ENCODE data around the gene SYMPK. TPM values are rescaled to one million over a fixed set of nuclear protein-coding genes. Genes with fewer than 3 reads are reported as not detected.

The SYMPK gene
- total RNA-seq, 1 experiment from 2014 or later = 86.2 TPM

DNA sequence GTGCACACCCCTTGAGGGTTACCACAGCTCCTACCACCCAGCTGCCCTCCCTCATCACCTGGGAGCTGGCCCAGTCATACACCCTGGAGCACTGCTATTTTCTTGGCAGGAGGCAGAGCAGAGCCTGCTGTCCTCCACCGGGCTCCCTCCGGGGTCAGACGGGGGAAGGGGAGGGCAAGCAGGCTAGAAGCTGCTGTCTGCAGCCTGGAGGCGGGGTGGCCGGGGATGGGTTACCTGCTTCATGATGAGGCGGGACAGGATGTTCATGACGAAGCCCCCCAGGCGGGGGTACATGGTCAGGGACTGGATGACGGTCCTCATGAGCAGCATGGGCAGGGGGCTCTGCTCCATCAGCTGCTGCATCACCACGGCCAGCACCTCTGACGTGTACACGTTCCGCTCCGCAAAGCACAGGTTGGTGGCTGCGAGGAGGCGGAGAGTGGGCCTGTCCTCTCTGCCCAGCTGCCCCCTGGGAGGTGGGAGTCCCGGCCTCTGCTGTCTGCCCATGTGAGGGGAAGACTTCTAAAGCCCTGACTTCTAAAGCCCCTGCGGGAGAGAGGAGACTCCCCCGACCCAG lies 45.1 kb downstream of the SYMPK start:
- ChIA-PET CTCF (interaction anchor here (0.6 to 2.1 kb wide), 13 partner anchors 8 to 777 kb away, joined by 3 to 12 read pairs (median 5); no protein-coding TSS in a partner anchor), POLR2A (interaction anchor here (1.2 to 1.8 kb wide), 2 partner anchors 48 to 50 kb away, joined by 3 to 7 read pairs; partner anchors contain the start of gene SIX5)
- no TSS peak for BruUV-seq (replicated peaks)
- no peaks in the 10 kb centered on the region for H3K9me3 Mint-ChIP-seq (ENCODE audit: unreplicated experiment)
- H3K4me1 Mint-ChIP-seq (ENCODE audit: insufficient read depth, unreplicated experiment) = no peaks in the 10 kb centered on the region
- peaks cover 42% of the 10 kb centered on the region for H3K36me3 Mint-ChIP-seq (ENCODE audit: insufficient read depth, unreplicated experiment)
- H3K4me3 Mint-ChIP-seq (ENCODE audit: unreplicated experiment) = no peak overlapping the region
- TF ChIP-seq, protein P1, sequence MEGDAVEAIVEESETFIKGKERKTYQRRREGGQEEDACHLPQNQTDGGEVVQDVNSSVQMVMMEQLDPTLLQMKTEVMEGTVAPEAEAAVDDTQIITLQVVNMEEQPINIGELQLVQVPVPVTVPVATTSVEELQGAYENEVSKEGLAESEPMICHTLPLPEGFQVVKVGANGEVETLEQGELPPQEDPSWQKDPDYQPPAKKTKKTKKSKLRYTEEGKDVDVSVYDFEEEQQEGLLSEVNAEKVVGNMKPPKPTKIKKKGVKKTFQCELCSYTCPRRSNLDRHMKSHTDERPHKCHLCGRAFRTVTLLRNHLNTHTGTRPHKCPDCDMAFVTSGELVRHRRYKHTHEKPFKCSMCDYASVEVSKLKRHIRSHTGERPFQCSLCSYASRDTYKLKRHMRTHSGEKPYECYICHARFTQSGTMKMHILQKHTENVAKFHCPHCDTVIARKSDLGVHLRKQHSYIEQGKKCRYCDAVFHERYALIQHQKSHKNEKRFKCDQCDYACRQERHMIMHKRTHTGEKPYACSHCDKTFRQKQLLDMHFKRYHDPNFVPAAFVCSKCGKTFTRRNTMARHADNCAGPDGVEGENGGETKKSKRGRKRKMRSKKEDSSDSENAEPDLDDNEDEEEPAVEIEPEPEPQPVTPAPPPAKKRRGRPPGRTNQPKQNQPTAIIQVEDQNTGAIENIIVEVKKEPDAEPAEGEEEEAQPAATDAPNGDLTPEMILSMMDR (IDR thresholded peaks at IDR 0.05; ENCODE audit: unreplicated experiment) = no peak
- H3K27ac Mint-ChIP-seq (ENCODE audit: low read depth, unreplicated experiment) = no peak overlapping the region
- DNase-seq (ENCODE audit: unreplicated experiment) = peak; percentile 74
- H3K27me3 Mint-ChIP-seq (ENCODE audit: insufficient read depth, unreplicated experiment) = no peaks in the 10 kb centered on the region
- intact Hi-C loops (cut with micrococcal nuclease) = loop anchor here (1.0 to 5.0 kb wide), 2 partner anchors 65 to 249 kb away; no protein-coding TSS in a partner anchor

DNA sequence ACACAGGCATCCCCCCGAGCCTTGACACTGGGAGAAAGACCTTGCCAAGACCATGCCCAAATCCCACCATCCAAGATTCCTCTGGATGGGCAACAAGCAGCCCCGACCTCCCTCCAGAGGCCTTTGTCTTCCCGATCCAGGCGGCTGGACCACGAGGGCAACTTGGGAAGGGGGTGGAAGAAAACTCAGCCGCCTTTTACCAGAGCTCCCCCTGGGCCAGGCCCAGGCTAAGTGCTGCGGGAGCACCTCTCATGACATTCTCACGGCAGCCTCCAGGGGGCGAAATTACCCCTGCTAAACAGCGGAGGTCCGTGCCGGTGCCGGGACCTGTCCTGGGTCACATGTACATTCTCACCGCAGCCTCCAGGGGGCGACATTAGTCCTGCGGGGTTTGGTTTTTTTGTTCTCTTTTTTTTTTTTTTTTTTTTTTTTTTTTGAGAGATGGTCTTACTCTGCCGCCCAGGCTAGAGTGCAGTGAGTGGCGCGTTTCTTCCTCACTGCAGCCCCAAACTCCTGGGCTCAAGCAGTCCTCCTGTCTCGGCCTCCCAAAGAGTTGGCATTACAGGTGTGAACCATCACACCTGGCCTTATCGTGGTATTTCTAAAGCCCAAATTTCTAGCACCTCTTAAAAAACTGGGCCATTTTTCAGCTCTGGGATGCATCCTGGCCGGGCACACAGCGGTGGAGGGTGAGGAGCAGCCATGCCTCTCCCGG lies 45.8 kb downstream of the SYMPK start:
- ChIA-PET CTCF (interaction anchor here (0.6 to 2.1 kb wide), 36 partner anchors 8 to 778 kb away, joined by 3 to 12 read pairs (median 4); no protein-coding TSS in a partner anchor), POLR2A (interaction anchor here (0.7 to 1.8 kb wide), 4 partner anchors 47 to 117 kb away, joined by 3 to 7 read pairs (median 3); partner anchors contain the start of gene SIX5)
- TF ChIP-seq, protein P1 (IDR thresholded peaks at IDR 0.05; ENCODE audit: unreplicated experiment) = peak; percentile 96
- intact Hi-C loops (cut with micrococcal nuclease) = loop anchor here (1.0 to 5.0 kb wide), 2 partner anchors 66 to 250 kb away; no protein-coding TSS in a partner anchor
- Mint-ChIP-seq H3K27ac (ENCODE audit: low read depth, unreplicated experiment) (no peak overlapping the region), H3K4me3 (ENCODE audit: unreplicated experiment) (no peak overlapping the region), H3K27me3 (ENCODE audit: insufficient read depth, unreplicated experiment) (no peaks in the 10 kb centered on the region), H3K36me3 (ENCODE audit: insufficient read depth, unreplicated experiment) (peaks cover 41% of the 10 kb centered on the region), H3K9me3 (ENCODE audit: unreplicated experiment) (no peaks in the 10 kb centered on the region), H3K4me1 (ENCODE audit: insufficient read depth, unreplicated experiment) (no peaks in the 10 kb centered on the region)
- no TSS peak for BruUV-seq (replicated peaks)
- DNase-seq (ENCODE audit: unreplicated experiment) = peak; percentile 93

DNA sequence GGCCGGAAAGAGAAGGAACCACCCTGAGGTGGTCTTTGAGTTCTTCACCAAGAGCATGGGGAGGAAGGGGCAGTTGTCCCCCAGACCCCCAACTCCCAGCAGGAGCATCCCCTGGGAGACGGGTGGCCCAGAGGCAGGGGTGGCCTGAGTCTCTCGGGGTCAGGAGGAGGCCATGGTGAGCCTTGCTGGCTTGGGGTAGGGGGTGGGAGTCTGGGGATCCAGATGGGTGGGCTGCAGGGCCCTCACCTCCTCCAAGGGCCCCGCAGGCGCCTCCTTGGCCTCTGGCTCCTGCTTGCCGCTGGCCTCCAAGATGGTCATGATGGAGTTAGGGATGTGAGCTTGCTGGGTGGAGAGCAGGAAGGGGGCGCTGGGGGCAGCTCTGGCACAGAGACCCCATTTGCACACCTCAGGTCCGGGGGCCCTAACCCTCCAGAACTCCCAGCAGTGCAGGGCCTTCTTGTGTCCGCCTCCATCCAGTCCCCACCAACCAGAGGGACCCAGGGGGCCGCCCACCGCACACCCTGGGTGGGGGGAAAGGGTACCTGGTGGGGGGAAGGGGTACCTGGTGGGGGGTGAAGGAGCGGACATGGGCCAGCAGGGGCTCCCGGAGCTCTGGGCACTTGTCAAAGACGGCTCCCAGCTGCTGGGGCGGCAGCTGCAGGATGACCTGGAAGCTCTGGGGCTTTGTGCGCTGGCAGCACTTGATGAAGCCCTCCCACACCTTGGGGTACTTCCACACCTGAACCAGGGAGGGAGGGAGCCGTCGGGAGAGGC lies 46.5 kb downstream of the SYMPK start:
- TF ChIP-seq, protein P1 (IDR thresholded peaks at IDR 0.05; ENCODE audit: unreplicated experiment) = no peak
- Mint-ChIP-seq H3K27me3 (ENCODE audit: insufficient read depth, unreplicated experiment) (no peaks in the 10 kb centered on the region), H3K9me3 (ENCODE audit: unreplicated experiment) (no peaks in the 10 kb centered on the region), H3K4me1 (ENCODE audit: insufficient read depth, unreplicated experiment) (no peaks in the 10 kb centered on the region), H3K36me3 (ENCODE audit: insufficient read depth, unreplicated experiment) (peaks cover 34% of the 10 kb centered on the region), H3K4me3 (ENCODE audit: unreplicated experiment) (no peak overlapping the region), H3K27ac (ENCODE audit: low read depth, unreplicated experiment) (no peak overlapping the region)
- BruUV-seq (replicated peaks) = no TSS peak
- ChIA-PET POLR2A (interaction anchor here (0.7 to 1.8 kb wide), 3 partner anchors 47 to 118 kb away, joined by 3 to 7 read pairs (median 3); partner anchors contain the start of gene SIX5), CTCF (interaction anchor here (0.6 to 2.1 kb wide), 30 partner anchors 8 to 440 kb away, joined by 3 to 12 read pairs (median 4); no protein-coding TSS in a partner anchor)
- intact Hi-C loops (cut with micrococcal nuclease) = loop anchor here (1.0 to 5.0 kb wide), 2 partner anchors 67 to 251 kb away; no protein-coding TSS in a partner anchor
- DNase-seq (ENCODE audit: unreplicated experiment) = no peak

Measured in MCF 10A (cell line).